ENCODE measurements around the gene MYO5B.
"Not testable (repeated sequence)": the region's sequence is repeated elsewhere in the genome, so short reads cannot be mapped to it uniquely, and the experiment has no call there.

DNA sequence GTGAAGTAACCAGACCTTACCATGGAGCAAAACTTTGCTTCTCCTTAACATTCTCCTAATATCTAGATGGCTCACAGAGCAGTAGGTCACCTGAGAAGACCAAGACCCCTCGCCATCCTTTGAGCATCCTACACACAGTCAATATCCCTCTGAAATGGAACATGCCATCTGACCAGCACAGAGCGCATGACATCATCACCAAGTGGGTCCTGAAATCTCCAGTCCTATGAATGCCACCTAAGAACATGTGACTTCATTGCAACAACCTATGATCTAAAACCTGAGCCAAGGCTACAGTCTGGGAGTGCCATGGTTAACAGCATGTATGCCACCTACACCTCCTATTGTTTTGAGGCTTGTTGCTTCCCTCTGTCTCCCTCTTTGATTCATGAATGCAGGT lies 305.4 kb downstream of the MYO5B start:
- TF ChIP-seq, protein P1, sequence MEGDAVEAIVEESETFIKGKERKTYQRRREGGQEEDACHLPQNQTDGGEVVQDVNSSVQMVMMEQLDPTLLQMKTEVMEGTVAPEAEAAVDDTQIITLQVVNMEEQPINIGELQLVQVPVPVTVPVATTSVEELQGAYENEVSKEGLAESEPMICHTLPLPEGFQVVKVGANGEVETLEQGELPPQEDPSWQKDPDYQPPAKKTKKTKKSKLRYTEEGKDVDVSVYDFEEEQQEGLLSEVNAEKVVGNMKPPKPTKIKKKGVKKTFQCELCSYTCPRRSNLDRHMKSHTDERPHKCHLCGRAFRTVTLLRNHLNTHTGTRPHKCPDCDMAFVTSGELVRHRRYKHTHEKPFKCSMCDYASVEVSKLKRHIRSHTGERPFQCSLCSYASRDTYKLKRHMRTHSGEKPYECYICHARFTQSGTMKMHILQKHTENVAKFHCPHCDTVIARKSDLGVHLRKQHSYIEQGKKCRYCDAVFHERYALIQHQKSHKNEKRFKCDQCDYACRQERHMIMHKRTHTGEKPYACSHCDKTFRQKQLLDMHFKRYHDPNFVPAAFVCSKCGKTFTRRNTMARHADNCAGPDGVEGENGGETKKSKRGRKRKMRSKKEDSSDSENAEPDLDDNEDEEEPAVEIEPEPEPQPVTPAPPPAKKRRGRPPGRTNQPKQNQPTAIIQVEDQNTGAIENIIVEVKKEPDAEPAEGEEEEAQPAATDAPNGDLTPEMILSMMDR (IDR thresholded peaks at IDR 0.05): not testable (repeated sequence)
- TF ChIP-seq POLR2A (IDR thresholded peaks at IDR 0.05): not testable (repeated sequence)

Measured in esophagus squamous epithelium (tissue), 4 donors.